CD14-positive monocyte (primary cell): Measurements from ENCODE around the gene CATSPERZ. TPM values are rescaled to one million over a fixed set of nuclear protein-coding genes. Genes with fewer than 3 reads are reported as not detected.

Experiments used
- DNase-seq, 3 donors: peaks; one replicate each; pipeline ENCODE4 v3.0.0-alpha.2; 2011 to 2022
- H2AFZ ChIP-seq: 2 replicates; pipeline ENCODE4 v1.6.0; 2012; ENCODE audit warnings: mild to moderate bottlenecking, low read depth, low read length, inconsistent platforms; ENCODE audit not compliant: insufficient read depth, poor library complexity, severe bottlenecking
- H3K27ac ChIP-seq, 2 donors: 1 replicate in 1 of 2; 2 replicates in 1 of 2; pipeline ENCODE4 v1.5.1; 2012 to 2013; ENCODE audit warnings: low read length in 2 of 2, control low read depth in 1 of 2, inconsistent platforms in 1 of 2, low read depth in 1 of 2, mild to moderate bottlenecking in 1 of 2
- H3K27me3 ChIP-seq, 2 donors: one replicate each; pipeline versions ENCODE4 v1.6.0 to v1.6.1; 2011 to 2013; ENCODE audit warnings: low read length in 2 of 2; ENCODE audit not compliant: control insufficient read depth in 2 of 2, insufficient read depth in 2 of 2
- H3K36me3 ChIP-seq, 2 donors: replicated peaks in 1 of 2; 1 replicate in 1 of 2; 2 replicates in 1 of 2; pipeline versions ENCODE4 v1.5.1 to v1.6.1; 2012 to 2013; ENCODE audit warnings: low read length in 2 of 2, control low read depth in 1 of 2, inconsistent platforms in 1 of 2, mild to moderate bottlenecking in 1 of 2; ENCODE audit not compliant: insufficient read depth in 2 of 2, control insufficient read depth in 1 of 2
- H3K4me1 ChIP-seq, 2 donors: 1 replicate in 1 of 2; 2 replicates in 1 of 2; pipeline versions ENCODE4 v1.5.1 to v1.6.1; 2012 to 2013; ENCODE audit warnings: low read length in 2 of 2, control low read depth in 1 of 2, inconsistent platforms in 1 of 2, mild to moderate bottlenecking in 1 of 2, moderate library complexity in 1 of 2; ENCODE audit not compliant: insufficient read depth in 2 of 2, control insufficient read depth in 1 of 2
- H3K4me2 ChIP-seq: replicated peaks from 2 replicates; pipeline ENCODE3; 2012; ENCODE audit warnings: low read length, moderate library complexity, mild to moderate bottlenecking; ENCODE audit not compliant: poor library complexity, severe bottlenecking; ENCODE audit errors: extremely low read depth
- H3K4me3 ChIP-seq, 3 experiments: fragments of 200-600 bp in 1 of 3; sonication (generic) in 1 of 3; replicated peaks in 1 of 3; 1 replicate in 2 of 3; 2 replicates in 1 of 3; pipeline ENCODE4 v1.5.1; 2011 to 2013; ENCODE audit warnings: low read length in 3 of 3, mild to moderate bottlenecking in 3 of 3, control low read depth in 2 of 3, low read depth in 2 of 3, inconsistent platforms in 1 of 3, moderate library complexity in 1 of 3
- H3K79me2 ChIP-seq: 2 replicates; pipeline ENCODE4 v1.6.0; 2012; ENCODE audit warnings: mild to moderate bottlenecking, control low read depth, inconsistent platforms, low read length, moderate library complexity; ENCODE audit not compliant: insufficient read depth
- H3K9ac ChIP-seq: 2 replicates; pipeline ENCODE4 v1.6.0; 2017; ENCODE audit warnings: low read length, mild to moderate bottlenecking; ENCODE audit not compliant: insufficient read depth, poor library complexity, severe bottlenecking
- H3K9me3 ChIP-seq, 2 donors: replicated peaks in 1 of 2; 1 replicate in 1 of 2; 2 replicates in 1 of 2; pipeline versions ENCODE4 v1.5.1 to v1.6.1; 2012 to 2013; ENCODE audit warnings: low read length in 2 of 2, control low read depth in 1 of 2; ENCODE audit not compliant: control insufficient read depth in 1 of 2, insufficient read depth in 1 of 2
- H4K20me1 ChIP-seq: 2 replicates; pipeline ENCODE4 v1.6.0; 2012; ENCODE audit warnings: mild to moderate bottlenecking, low read length, control low read depth, moderate library complexity; ENCODE audit not compliant: insufficient read depth
- H3K27ac Mint-ChIP-seq, 7 donors: one replicate each; pipeline ENCODE4 v1.8.0; 2020; ENCODE audit warnings: mild to moderate bottlenecking in 7 of 7, mixed read lengths in 7 of 7, moderate library complexity in 6 of 7, inconsistent platforms in 2 of 7
- H3K27me3 Mint-ChIP-seq, 3 donors: one replicate each; pipeline ENCODE4 v1.8.0; 2021 to 2022; ENCODE audit warnings: low read depth in 3 of 3, mild to moderate bottlenecking in 3 of 3, mixed read lengths in 3 of 3, moderate library complexity in 3 of 3, inconsistent platforms in 1 of 3
- H3K36me3 Mint-ChIP-seq, 2 donors: one replicate each; pipeline ENCODE4 v1.8.0; 2020; ENCODE audit warnings: mixed read lengths in 2 of 2, inconsistent platforms in 1 of 2, mild to moderate bottlenecking in 1 of 2
- H3K4me1 Mint-ChIP-seq: one replicate; pipeline ENCODE4 v1.8.0; 2020; ENCODE audit warnings: mild to moderate bottlenecking, mixed read lengths
- H3K4me3 Mint-ChIP-seq, 2 donors: one replicate each; pipeline ENCODE4 v1.8.0; 2020; ENCODE audit warnings: mild to moderate bottlenecking in 2 of 2, mixed read lengths in 2 of 2, moderate library complexity in 1 of 2
- H3K9me3 Mint-ChIP-seq, 7 donors: one replicate each; pipeline ENCODE4 v1.8.0; 2020 to 2022; ENCODE audit warnings: mixed read lengths in 7 of 7, mild to moderate bottlenecking in 6 of 7, moderate library complexity in 6 of 7, inconsistent platforms in 2 of 7
- WGBS: methylation state at CpG from one replicate; pipeline ENCODE4 v1.1.5; 2013; ENCODE audit warnings: missing lambda C conversion rate; ENCODE audit not compliant: insufficient coverage; 5-methylcytosine and 5-hydroxymethylcytosine counted together
- intact Hi-C, 2 donors: fragments of 100-400 bp; cut with micrococcal nuclease; formaldehyde crosslinking; loops; one replicate each; pipeline versions ENCODE4 v1.15.0 to v1.15.1; 2023
- polyA plus RNA-seq, 3 donors: library from polyadenylated mRNA; depleted of rRNA in 1 of 3; unstranded in 2 of 3; stranded (reverse) in 1 of 3; fragments of 300-500 nt in 2 of 3; fragments of >200 nt in 1 of 3; fragmentation: Illumina TruSeq in 2 of 3; gene quantifications; 1 replicate in 2 of 3; 2 replicates in 1 of 3; pipeline ENCODE4 v1.2.3, GENCODE V29; 2012 to 2021
- TF ChIP-seq, protein P1 (sequence below): fragments of 200-600 bp; IDR thresholded peaks from one replicate; pipeline ENCODE4 v1.8.0; 2022; ENCODE audit warnings: antibody characterized with exemption, mild to moderate bottlenecking

The CATSPERZ gene
- polyA plus RNA-seq, 3 donors = not detected

GRCh38 chr11:64316672-64317324, 16.6 kb downstream of the CATSPERZ start:
- Mint-ChIP-seq H3K27ac (peak overlapping the region; percentile 98 to 99 (median 99)), H3K36me3 (peaks cover 44 to 62% of the 10 kb centered on the region in 2 donors), H3K9me3 (no peaks in the 10 kb centered on the region), H3K27me3 (no peaks in the 10 kb centered on the region), H3K4me3 (peak overlapping the region; percentile 88 to 94), H3K4me1 (peaks cover 37% of the 10 kb centered on the region)
- Histone ChIP-seq H3K27me3 (no peaks in the 10 kb centered on the region), H4K20me1 (peaks cover 44% of the 10 kb centered on the region), H3K36me3 (peaks cover 46 to 56% of the 10 kb centered on the region in 2 donors), H3K9me3 (no peaks in the 10 kb centered on the region), H3K9ac (peak overlapping the region; percentile 83), H2AFZ (peak overlapping the region; percentile 82), H3K27ac (peak overlapping the region; percentile 96 to 97), H3K4me2 (peak overlapping the region; percentile 95), H3K79me2 (peaks cover 20% of the 10 kb centered on the region), H3K4me1 (peaks cover 28 to 43% of the 10 kb centered on the region in 2 donors), H3K4me3 (peak overlapping the region; percentile 49 to 91 (median 69))
- intact Hi-C loops = loop anchor here (1.0 to 5.0 kb wide), 2 partner anchors 11 to 41 kb away; partner anchors contain the start of genes RPS6KA4 (in 2 of the 2) and ESRRA (in 1 of the 2)
- no peak for DNase-seq
- WGBS = 4% methylated on average over 28 of the region's 32 CpGs
- TF ChIP-seq, protein P1, sequence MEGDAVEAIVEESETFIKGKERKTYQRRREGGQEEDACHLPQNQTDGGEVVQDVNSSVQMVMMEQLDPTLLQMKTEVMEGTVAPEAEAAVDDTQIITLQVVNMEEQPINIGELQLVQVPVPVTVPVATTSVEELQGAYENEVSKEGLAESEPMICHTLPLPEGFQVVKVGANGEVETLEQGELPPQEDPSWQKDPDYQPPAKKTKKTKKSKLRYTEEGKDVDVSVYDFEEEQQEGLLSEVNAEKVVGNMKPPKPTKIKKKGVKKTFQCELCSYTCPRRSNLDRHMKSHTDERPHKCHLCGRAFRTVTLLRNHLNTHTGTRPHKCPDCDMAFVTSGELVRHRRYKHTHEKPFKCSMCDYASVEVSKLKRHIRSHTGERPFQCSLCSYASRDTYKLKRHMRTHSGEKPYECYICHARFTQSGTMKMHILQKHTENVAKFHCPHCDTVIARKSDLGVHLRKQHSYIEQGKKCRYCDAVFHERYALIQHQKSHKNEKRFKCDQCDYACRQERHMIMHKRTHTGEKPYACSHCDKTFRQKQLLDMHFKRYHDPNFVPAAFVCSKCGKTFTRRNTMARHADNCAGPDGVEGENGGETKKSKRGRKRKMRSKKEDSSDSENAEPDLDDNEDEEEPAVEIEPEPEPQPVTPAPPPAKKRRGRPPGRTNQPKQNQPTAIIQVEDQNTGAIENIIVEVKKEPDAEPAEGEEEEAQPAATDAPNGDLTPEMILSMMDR = no peak

GRCh38 chr11:64317325-64317960, 17.3 kb downstream of the CATSPERZ start, which contains the start of gene TRMT112:
Gene TRMT112 (minus strand): TSS chr11:64317559. CDS start chr11:64317526, 33 bp downstream.
- H3K27me3 Mint-ChIP-seq = no peaks in the 10 kb centered on the region
- TF ChIP-seq, protein P1 = no peak
- peaks cover 48 to 60% of the 10 kb centered on the region in 2 donors for H3K36me3 ChIP-seq
- intact Hi-C loops = loop anchor here (1.0 to 5.0 kb wide), 2 partner anchors 12 to 40 kb away; partner anchors contain the start of genes RPS6KA4 (in 2 of the 2) and ESRRA (in 1 of the 2)
- H3K4me1 Mint-ChIP-seq = peaks cover 36% of the 10 kb centered on the region
- peaks cover 16% of the 10 kb centered on the region for H3K79me2 ChIP-seq
- H3K9me3 ChIP-seq = no peaks in the 10 kb centered on the region
- peak within 1 kb of the TSS; percentile 98 to 99 (median 99) for H3K27ac Mint-ChIP-seq
- no peaks in the 10 kb centered on the region for H3K27me3 ChIP-seq
- H3K4me2 ChIP-seq = peak within 1 kb of the TSS; percentile 95
- H3K27ac ChIP-seq = peak within 1 kb of the TSS; percentile 96 to 97
- no peaks in the 10 kb centered on the region for H3K9me3 Mint-ChIP-seq
- peak within 1 kb of the TSS; percentile 51 to 93 (median 91) for H3K4me3 ChIP-seq
- peaks cover 28 to 43% of the 10 kb centered on the region in 2 donors for H3K4me1 ChIP-seq
- WGBS = under 1% methylated on average over 42 of the region's 43 CpGs
- peak within 1 kb of the TSS; percentile 82 for H2AFZ ChIP-seq
- H3K4me3 Mint-ChIP-seq = peak within 1 kb of the TSS; percentile 88 to 94
- H4K20me1 ChIP-seq = peaks cover 41% of the 10 kb centered on the region
- H3K36me3 Mint-ChIP-seq = peaks cover 47 to 62% of the 10 kb centered on the region in 2 donors
- peak; percentile 95 to 98 (median 98) for DNase-seq
- H3K9ac ChIP-seq = peak within 1 kb of the TSS; percentile 83
